GM13977 (cell line): ENCODE measurements around the gene NRCAM.
A peak's percentile ranks its signal among the peaks of the same experiment; 100 is the strongest.

Experiments used
- DNase-seq: peaks from one replicate; pipeline ENCODE4 v3.0.0; 2012; ENCODE audit warnings: low spot score
- CTCF ChIP-seq: IDR thresholded peaks from 2 replicates; pipeline ENCODE4 v1.5.1; 2012; ENCODE audit warnings: mild to moderate bottlenecking, control low read depth; ENCODE audit not compliant: insufficient read depth; ENCODE audit errors: extremely low read depth, missing control alignments
- in situ Hi-C: fragments of 300-500 bp; cut with MboI; formaldehyde crosslinking; loops from one replicate; pipeline ENCODE4 v1.12.0; 2022; ENCODE audit warnings: low sequenced_read_pairs, low pct_unique_long_range_greater_than_20kb, mixed read lengths, inconsistent platforms; ENCODE audit not compliant: unreplicated experiment

The NRCAM gene

GRCh38 chr7:108328174-108328651 lies 128.0 kb downstream of the NRCAM start:
- in situ Hi-C loops: no loop called here
- no peak for TF ChIP-seq CTCF
- peak; percentile 22 for DNase-seq

- TF ChIP-seq CTCF: no peak
- no peak for DNase-seq
- in situ Hi-C loops: no loop called here
Measured at GRCh38 chr7:108327353-108327752, 128.9 kb downstream of the NRCAM start.

- no peak for TF ChIP-seq CTCF
- in situ Hi-C loops: no loop called here
- no peak for DNase-seq
Measured at GRCh38 chr7:108326938-108327337, 129.3 kb downstream of the NRCAM start.

- DNase-seq: no peak
- no peak for TF ChIP-seq CTCF
- in situ Hi-C loops: no loop called here
Measured at GRCh38 chr7:108324053-108325038, 131.9 kb downstream of the NRCAM start.

- in situ Hi-C loops: no loop called here
- no peak for TF ChIP-seq CTCF
- no peak for DNase-seq
Measured at GRCh38 chr7:108322925-108323832, 133.1 kb downstream of the NRCAM start.

GRCh38 chr7:108322046-108322445 lies 134.2 kb downstream of the NRCAM start:
- in situ Hi-C loops: no loop called here

More at GRCh38 chr7:108322046-108322445, 134.2 kb downstream of the NRCAM start:
- no peak for DNase-seq
- TF ChIP-seq CTCF: no peak
